Hepatocyte (in vitro differentiated cells): ENCODE measurements around the gene NKIRAS1.

Source experiments
- EZH2 ChIP-seq: fragments of 200-600 bp; sonication (generic); IDR thresholded peaks from 2 replicates; pipeline ENCODE4 v1.6.1; 2016; ENCODE audit warnings: antibody characterized with exemption, mild to moderate bottlenecking, borderline replicate concordance
- TF ChIP-seq, protein P1 (sequence below): fragments of 200-600 bp; sonication (generic); IDR thresholded peaks from 2 replicates; pipeline ENCODE4 v1.5.1; 2016; ENCODE audit warnings: antibody characterized with exemption, mild to moderate bottlenecking; ENCODE audit not compliant: poor library complexity

GRCh38 chr3:23859839-23860382 lies 56.9 kb downstream of the NKIRAS1 start:
- TF ChIP-seq, protein P1, sequence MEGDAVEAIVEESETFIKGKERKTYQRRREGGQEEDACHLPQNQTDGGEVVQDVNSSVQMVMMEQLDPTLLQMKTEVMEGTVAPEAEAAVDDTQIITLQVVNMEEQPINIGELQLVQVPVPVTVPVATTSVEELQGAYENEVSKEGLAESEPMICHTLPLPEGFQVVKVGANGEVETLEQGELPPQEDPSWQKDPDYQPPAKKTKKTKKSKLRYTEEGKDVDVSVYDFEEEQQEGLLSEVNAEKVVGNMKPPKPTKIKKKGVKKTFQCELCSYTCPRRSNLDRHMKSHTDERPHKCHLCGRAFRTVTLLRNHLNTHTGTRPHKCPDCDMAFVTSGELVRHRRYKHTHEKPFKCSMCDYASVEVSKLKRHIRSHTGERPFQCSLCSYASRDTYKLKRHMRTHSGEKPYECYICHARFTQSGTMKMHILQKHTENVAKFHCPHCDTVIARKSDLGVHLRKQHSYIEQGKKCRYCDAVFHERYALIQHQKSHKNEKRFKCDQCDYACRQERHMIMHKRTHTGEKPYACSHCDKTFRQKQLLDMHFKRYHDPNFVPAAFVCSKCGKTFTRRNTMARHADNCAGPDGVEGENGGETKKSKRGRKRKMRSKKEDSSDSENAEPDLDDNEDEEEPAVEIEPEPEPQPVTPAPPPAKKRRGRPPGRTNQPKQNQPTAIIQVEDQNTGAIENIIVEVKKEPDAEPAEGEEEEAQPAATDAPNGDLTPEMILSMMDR: no peak
- no peak for TF ChIP-seq EZH2
